K562 (cell line): ENCODE data around the gene HOXB8. TPM values are rescaled to one million over a fixed set of nuclear protein-coding genes. Genes with fewer than 3 reads are reported as not detected.

ENCODE experiments used
- ATAC-seq: fragments of 200-7000 bp; cut with Tn5 transposase; 3 replicates; pipeline ENCODE4 v1.9.1; 2020; ENCODE audit warnings: moderate library complexity
- BruUV-seq: library from RNA; stranded (reverse); fragments of 400-500 nt; replicated peaks from 2 replicates; lab custom pipeline; 2021; lab: Mats Ljungman, UMichigan
- CTCF ChIA-PET: fragments of 300-600 bp; formaldehyde crosslinking; extraction: SDS; loops from one replicate; lab custom pipeline; 2021; ENCODE audit warnings: low intra/inter-chr PET ratio; lab: Yijun Ruan, JAX
- POLR2A ChIA-PET: fragments of 300-600, 350-650 bp; sonication (Branson Sonifier 250); formaldehyde crosslinking; extraction: SDS; loops from one replicate; lab custom pipeline; 2021; ENCODE audit warnings: antibody characterized with exemption, inconsistent platforms; lab: Yijun Ruan, JAX
- DNase-seq, 4 experiments: peaks; one replicate each; pipeline versions ENCODE4 v3.0.0 to v3.0.0-alpha.2; 2011 to 2018; ENCODE audit warnings: low spot score in 3 of 4, mixed read lengths in 3 of 4; ENCODE audit errors: extremely low read depth in 1 of 4
- FAIRE-seq: peaks from 2 replicates; lab custom pipeline; 2011; peaks lifted over from hg19 to GRCh38; lab: Jason Lieb, UNC
- H2AFZ ChIP-seq: 2 replicates; pipeline ENCODE4 v1.6.0; 2011; ENCODE audit warnings: low read depth, low read length, control low read depth, inconsistent platforms
- H3K27ac ChIP-seq: fragments of 200-600 bp; 3 replicates; pipeline ENCODE4 v1.8.0; 2011; ENCODE audit warnings: low read depth, mild to moderate bottlenecking, control low read depth, inconsistent platforms, low read length, moderate library complexity, mixed read lengths; ENCODE audit errors: extremely low read depth
- H3K27me3 ChIP-seq, 2 experiments: fragments of 300-600 bp in 1 of 2; 2 replicates in 1 of 2; 3 replicates in 1 of 2; pipeline versions ENCODE4 v1.6.0 to v1.8.0; 2011; ENCODE audit warnings: inconsistent platforms in 2 of 2, low read length in 2 of 2, mild to moderate bottlenecking in 1 of 2, mixed read lengths in 1 of 2, moderate library complexity in 1 of 2; ENCODE audit not compliant: control insufficient read depth in 2 of 2, insufficient read depth in 2 of 2
- H3K36me3 ChIP-seq: fragments of 300-600 bp; 3 replicates; pipeline ENCODE4 v1.8.0; 2011; ENCODE audit warnings: mild to moderate bottlenecking, low read length, inconsistent platforms; ENCODE audit not compliant: control insufficient read depth, insufficient read depth
- H3K4me1 ChIP-seq, 2 experiments: fragments of 200-600 bp in 1 of 2; replicated peaks in 1 of 2; 2 replicates in 1 of 2; 3 replicates in 1 of 2; pipeline versions ENCODE4 v1.5.1 to v1.8.0; 2011; ENCODE audit warnings: inconsistent platforms in 2 of 2, low read length in 2 of 2, mild to moderate bottlenecking in 1 of 2, mixed read lengths in 1 of 2, moderate library complexity in 1 of 2; ENCODE audit not compliant: control insufficient read depth in 2 of 2, insufficient read depth in 2 of 2
- H3K4me2 ChIP-seq: 2 replicates; pipeline ENCODE4 v1.6.1; 2011; ENCODE audit warnings: low read length, control low read depth, inconsistent platforms, mixed read lengths; ENCODE audit not compliant: insufficient read depth
- H3K4me3 ChIP-seq: fragments of 200-600 bp; sonication (generic), shearing (Covaris generic); 2 replicates; pipeline ENCODE4 v1.5.1; 2016; ENCODE audit warnings: control low read depth, inconsistent platforms
- H3K79me2 ChIP-seq: fragments of 200-600 bp; 3 replicates; pipeline ENCODE4 v1.8.0; 2011; ENCODE audit warnings: low read length, inconsistent platforms; ENCODE audit not compliant: control insufficient read depth, insufficient read depth
- H3K9ac ChIP-seq, 2 experiments: 2 replicates each; pipeline versions ENCODE4 v1.6.0 to v1.6.1; 2011; ENCODE audit warnings: low read depth in 2 of 2, low read length in 2 of 2, control low read depth in 1 of 2, inconsistent platforms in 1 of 2, mild to moderate bottlenecking in 1 of 2, mixed read lengths in 1 of 2; ENCODE audit not compliant: insufficient read depth in 1 of 2
- H3K9me1 ChIP-seq: one replicate; pipeline ENCODE4 v1.6.0; 2011; ENCODE audit warnings: inconsistent platforms, mild to moderate bottlenecking, low read length, moderate library complexity; ENCODE audit not compliant: control insufficient read depth, insufficient read depth
- H3K9me3 ChIP-seq: replicated peaks from 2 replicates; pipeline ENCODE4 v1.5.1; 2011; ENCODE audit warnings: low read depth, low read length, inconsistent platforms; ENCODE audit not compliant: control insufficient read depth, insufficient read depth
- H4K20me1 ChIP-seq: replicated peaks from 2 replicates; pipeline ENCODE4 v1.6.1; 2011; ENCODE audit warnings: low read length, inconsistent platforms, mixed read lengths; ENCODE audit not compliant: control insufficient read depth, insufficient read depth
- KAT7 ChIP-seq: sonication (generic); formaldehyde crosslinking; IDR thresholded peaks from 2 replicates; pipeline ENCODE4 v1.8.0; 2022; ENCODE audit warnings: missing genetic modification reagents, mild to moderate bottlenecking, borderline replicate concordance
- WGBS: fragments of 100-300 bp; shearing (Covaris generic); methylation state at CpG from one replicate; pipeline ENCODE4 v1.1.6; 2016; ENCODE audit warnings: low coverage, mixed read lengths; ENCODE audit not compliant: insufficient coverage; ENCODE audit errors: missing lambda C conversion rate; 5-methylcytosine and 5-hydroxymethylcytosine counted together
- in situ Hi-C: fragments of 300-500 bp; cut with MboI; formaldehyde crosslinking; loops from 4 replicates; pipeline ENCODE4 v1.15.0; 2018; ENCODE audit warnings: inconsistent platforms, mixed read lengths
- intact Hi-C: fragments of 100-400 bp; cut with micrococcal nuclease; formaldehyde crosslinking; loops from 2 replicates; pipeline ENCODE4 v1.14.2; 2022
- polyA plus RNA-seq, 8 experiments: library from polyadenylated mRNA; depleted of rRNA in 4 of 8; stranded (reverse) in 5 of 8; unstranded in 3 of 8; fragments of >200 nt; fragmentation: Nextera tagmentation in 2 of 8; fragmentation: Illumina TruSeq in 1 of 8; extraction: Ambion mirVana in 2 of 8; extraction: Trizol in 1 of 8; gene quantifications; 2 replicates each; pipeline versions ENCODE4 v1.2.1 to v1.2.3, GENCODE V29; 2011 to 2014; ENCODE audit warnings: inconsistent platforms in 1 of 8, missing spikeins in 1 of 8
- total RNA-seq, 7 experiments: library from RNA; depleted of rRNA in 6 of 7; stranded (reverse); fragments of >200 nt in 6 of 7; fragmentation: Illumina TruSeq in 2 of 7; extraction: Trizol in 2 of 7; gene quantifications; 2 replicates each; pipeline versions ENCODE4 v1.2.1 to v1.2.3, GENCODE V29; 2011 to 2021; ENCODE audit warnings: low replicate concordance in 1 of 7
- TF ChIP-seq, protein P1 (sequence below), 2 experiments: fragments of 450-650 bp; IDR thresholded peaks; 2 replicates each; pipeline ENCODE4 v1.6.1; 2016

HOXB8 gene
- total and polyA plus RNA-seq, 9 of the 15 experiments (the other 6 are each of a cell fraction or from before 2014, with no cell fraction given) = 0.52 to 23.8 (median 3.6) TPM

DNA sequence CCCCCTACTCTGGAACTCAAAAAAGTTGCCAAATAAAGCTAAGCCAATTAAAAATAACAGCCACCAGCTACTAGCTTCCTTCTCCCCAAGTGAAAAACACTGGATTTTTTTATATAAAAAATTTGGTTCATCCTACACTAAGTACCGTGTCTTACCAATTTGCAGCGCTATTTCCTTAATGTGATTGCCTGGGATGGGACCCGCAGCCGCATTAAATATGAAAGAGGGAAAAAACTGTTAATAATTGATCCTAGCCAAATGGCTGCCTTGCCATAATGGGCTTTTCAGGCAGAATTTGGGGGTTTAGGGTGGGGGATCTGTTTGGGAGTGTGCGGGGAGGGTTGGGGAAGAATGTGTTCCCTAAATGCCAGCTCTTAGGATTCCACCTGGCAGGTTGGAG, 9.0 kb upstream of the HOXB8 start:
- H2AFZ ChIP-seq = no peak overlapping the region
- peaks cover 94% of the 10 kb centered on the region for H3K79me2 ChIP-seq
- H3K9me1 ChIP-seq = no peaks in the 10 kb centered on the region
- BruUV-seq = no TSS peak
- peak overlapping the region; percentile 99 for H3K27ac ChIP-seq
- no peaks in the 10 kb centered on the region for H3K9me3 ChIP-seq
- H4K20me1 ChIP-seq = peaks cover 51% of the 10 kb centered on the region
- 2% methylated on average over 5 of the region's 5 CpGs for WGBS
- H3K4me3 ChIP-seq = peak overlapping the region; percentile 97
- peak overlapping the region; percentile 65 for H3K4me2 ChIP-seq
- peaks cover 51% of the 10 kb centered on the region for H3K36me3 ChIP-seq
- FAIRE-seq (no peak), DNase-seq (no peak), ATAC-seq (no peak)
- CTCF ChIA-PET = interaction anchor here (0.6 kb wide), 1 partner anchor 197 kb away, joined by 4 read pairs; no protein-coding TSS in a partner anchor
- H3K27me3 ChIP-seq = no peaks in the 10 kb centered on the region
- POLR2A ChIA-PET = interaction anchor here (0.6 to 4.0 kb wide), 16 partner anchors 8 to 574 kb away, joined by 3 to 43 read pairs (median 4); partner anchors contain the start of genes HOXB5 and SNX11
- peaks cover 51 to 65% of the 10 kb centered on the region in 2 experiments for H3K4me1 ChIP-seq
- in situ Hi-C loops = loop anchor here (10.0 kb wide), 1 partner anchor 589 kb away; the partner anchor contains the start of gene COPZ2
- intact Hi-C loops = no loop called here
- peak overlapping the region; percentile 99 to 100 for H3K9ac ChIP-seq
- TF ChIP-seq, protein P1, sequence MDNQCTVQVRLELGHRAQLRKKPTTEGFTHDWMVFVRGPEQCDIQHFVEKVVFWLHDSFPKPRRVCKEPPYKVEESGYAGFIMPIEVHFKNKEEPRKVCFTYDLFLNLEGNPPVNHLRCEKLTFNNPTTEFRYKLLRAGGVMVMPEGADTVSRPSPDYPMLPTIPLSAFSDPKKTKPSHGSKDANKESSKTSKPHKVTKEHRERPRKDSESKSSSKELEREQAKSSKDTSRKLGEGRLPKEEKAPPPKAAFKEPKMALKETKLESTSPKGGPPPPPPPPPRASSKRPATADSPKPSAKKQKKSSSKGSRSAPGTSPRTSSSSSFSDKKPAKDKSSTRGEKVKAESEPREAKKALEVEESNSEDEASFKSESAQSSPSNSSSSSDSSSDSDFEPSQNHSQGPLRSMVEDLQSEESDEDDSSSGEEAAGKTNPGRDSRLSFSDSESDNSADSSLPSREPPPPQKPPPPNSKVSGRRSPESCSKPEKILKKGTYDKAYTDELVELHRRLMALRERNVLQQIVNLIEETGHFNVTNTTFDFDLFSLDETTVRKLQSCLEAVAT (IDR thresholded peaks at IDR 0.05) = no peak
- 0 out of 2 replicates have a peak, but pooled peaks have one; percentile 40 for TF ChIP-seq KAT7 (CRISPR knock-in tag)
- TF ChIP-seq, all 486 proteins: peak for 1
